HG03066 (cell line): ENCODE results near the gene MEOX1.

Source experiments
- ATAC-seq: cut with Tn5 transposase; IDR thresholded peaks from one replicate; pipeline ENCODE4 v1.9.1; 2021; ENCODE audit warnings: low read depth; ENCODE audit not compliant: unreplicated experiment

Gene MEOX1

GRCh38 chr17:43660816-43661493 is 767 bp downstream of the MEOX1 start:
- ATAC-seq: no peak

GRCh38 chr17:43659823-43660617 is 1.7 kb downstream of the MEOX1 start:
- ATAC-seq: no peak

GRCh38 chr17:43658900-43659299 is 2.8 kb downstream of the MEOX1 start:
- no peak for ATAC-seq

GRCh38 chr17:43655693-43656255 is 5.9 kb downstream of the MEOX1 start:
- no peak for ATAC-seq

- ATAC-seq: no peak
These were observed 9.6 kb downstream of the MEOX1 start for GRCh38 chr17:43652124-43652480.

GRCh38 chr17:43650471-43650870 is 11.3 kb downstream of the MEOX1 start:
- no peak for ATAC-seq

GRCh38 chr17:43648916-43649315 is 12.8 kb downstream of the MEOX1 start:
- no peak for ATAC-seq

GRCh38 chr17:43645765-43646481 is 15.8 kb downstream of the MEOX1 start:
- ATAC-seq: no peak

GRCh38 chr17:43645450-43645764 is 16.3 kb downstream of the MEOX1 start:
- no peak for ATAC-seq

GRCh38 chr17:43644081-43644480 is 17.6 kb downstream of the MEOX1 start:
- no peak for ATAC-seq

GRCh38 chr17:43641416-43641815 is 20.3 kb downstream of the MEOX1 start:
- ATAC-seq: no peak

- no peak for ATAC-seq
These were observed 21.1 kb downstream of the MEOX1 start for GRCh38 chr17:43640491-43641252.

- ATAC-seq: no peak
These were observed 24.0 kb downstream of the MEOX1 start for GRCh38 chr17:43637563-43638323.

GRCh38 chr17:43636426-43636825 is 25.3 kb downstream of the MEOX1 start:
- no peak for ATAC-seq

- ATAC-seq: no peak
These were observed 27.1 kb downstream of the MEOX1 start for GRCh38 chr17:43634591-43635125.

GRCh38 chr17:43632221-43632620 is 29.5 kb downstream of the MEOX1 start:
- no peak for ATAC-seq

GRCh38 chr17:43631429-43631828 is 30.3 kb downstream of the MEOX1 start:
- no peak for ATAC-seq

GRCh38 chr17:43628089-43628650 is 33.6 kb downstream of the MEOX1 start:
- ATAC-seq: no peak

- no peak for ATAC-seq
These were observed 34.1 kb downstream of the MEOX1 start for GRCh38 chr17:43627653-43628052.
